GM18505 (cell line): Measurements from ENCODE around the gene AFF4.

Experiments used
- ATAC-seq: cut with Tn5 transposase; IDR thresholded peaks from one replicate; pipeline ENCODE4 v1.9.1; 2021; ENCODE audit not compliant: unreplicated experiment
- POLR2A ChIP-seq: IDR thresholded peaks from 4 replicates; pipeline ENCODE4 v1.6.1; 2011; ENCODE audit warnings: borderline replicate concordance; ENCODE audit not compliant: insufficient read depth, insufficient read length; ENCODE audit errors: extremely low read depth

Gene AFF4

DNA sequence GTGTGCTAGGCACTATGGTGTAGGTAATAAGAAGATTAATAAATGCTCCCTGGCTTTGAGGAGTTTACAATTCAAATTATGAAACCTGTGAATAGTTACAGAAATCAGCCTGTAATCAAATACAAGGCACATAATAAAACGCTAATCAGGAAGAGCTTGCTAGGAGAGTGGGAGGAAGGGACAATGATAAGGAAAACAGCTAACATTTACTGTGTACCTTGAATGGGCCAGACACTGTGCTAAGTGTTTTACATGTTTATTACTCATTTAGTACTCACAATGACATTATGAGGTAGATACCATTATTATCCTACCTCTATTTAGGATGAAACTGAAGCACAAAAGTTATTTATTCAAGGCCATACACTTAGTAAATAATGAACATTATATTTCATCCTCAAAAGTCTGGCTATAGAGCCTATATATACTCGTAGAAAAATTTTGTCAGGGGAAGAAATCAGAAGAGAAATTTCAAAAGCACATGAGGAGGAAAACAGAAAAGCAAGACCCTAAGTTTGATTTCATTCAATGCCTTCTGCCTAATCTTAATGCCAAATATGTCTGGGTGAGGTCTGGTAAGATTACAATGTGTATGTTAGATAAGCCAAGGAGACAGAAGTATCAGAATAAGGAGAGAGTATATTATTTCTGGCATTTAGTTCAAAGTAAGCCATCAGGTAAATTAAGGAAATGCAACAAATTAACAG lies 35.9 kb downstream of the AFF4 start:
- no peak for ATAC-seq
- no peak for TF ChIP-seq POLR2A

- TF ChIP-seq POLR2A = no peak
- ATAC-seq = no peak
Measured at GRCh38 chr5:132926437-132926836, 37.0 kb downstream of the AFF4 start.

DNA sequence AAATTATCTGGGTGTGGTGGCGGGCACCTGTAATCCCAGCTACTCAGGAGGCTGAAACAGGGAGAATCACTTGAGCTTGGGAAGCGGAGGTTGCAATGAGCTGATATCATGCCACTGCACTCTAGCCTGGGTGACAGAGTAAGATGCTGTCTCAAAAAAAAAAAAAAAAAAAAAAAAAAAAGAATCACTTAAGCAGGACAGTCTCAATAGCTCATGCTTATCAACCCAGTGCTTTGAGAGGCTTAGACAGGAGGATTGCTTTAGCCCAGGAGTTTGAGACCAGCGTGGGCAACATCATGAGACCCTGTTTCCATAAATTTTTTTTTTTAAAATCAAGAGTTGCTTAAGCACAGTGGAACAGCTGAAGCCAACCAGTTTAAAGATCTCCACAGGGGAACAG lies 47.3 kb downstream of the AFF4 start:
- no peak for TF ChIP-seq POLR2A
- no peak for ATAC-seq

DNA sequence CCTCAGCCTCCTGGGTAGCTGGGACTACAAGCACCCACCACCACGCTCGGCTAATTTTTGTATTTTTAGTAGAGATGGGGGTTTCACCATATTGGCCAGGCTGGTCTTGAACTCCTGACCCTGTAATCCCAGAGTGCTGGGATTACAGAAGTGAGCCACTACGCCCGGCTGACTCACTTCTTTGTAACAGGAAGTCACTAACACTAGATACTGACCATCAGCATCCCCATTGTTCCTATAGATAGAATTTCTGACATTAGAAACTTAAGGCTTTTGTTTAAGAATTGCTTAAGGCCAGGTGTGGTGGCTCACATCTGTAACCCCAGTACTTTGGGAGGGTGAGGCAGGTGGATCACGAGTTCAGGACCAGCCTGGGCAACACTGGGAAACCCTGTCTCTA lies 47.8 kb downstream of the AFF4 start:
- ATAC-seq = no peak
- no peak for TF ChIP-seq POLR2A

DNA sequence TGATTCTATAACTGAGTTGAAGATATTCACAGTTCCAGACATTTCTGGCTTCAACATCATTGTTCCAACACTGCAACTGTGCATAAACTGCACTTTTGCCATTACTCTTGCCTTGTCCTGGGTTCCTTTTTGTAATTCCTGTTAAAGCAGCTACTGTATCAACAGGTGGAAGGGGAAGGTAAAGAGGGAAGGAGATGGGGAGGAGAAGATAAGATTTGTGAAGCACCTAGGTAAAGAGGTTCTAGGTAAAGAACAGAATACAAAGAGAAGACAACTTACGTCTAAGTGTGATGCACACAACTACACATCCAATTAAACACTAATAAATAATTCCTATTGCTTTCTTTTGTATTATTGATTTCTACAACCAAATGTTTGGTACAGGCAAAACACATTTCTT lies 53.7 kb downstream of the AFF4 start:
- TF ChIP-seq POLR2A = no peak
- ATAC-seq = no peak

DNA sequence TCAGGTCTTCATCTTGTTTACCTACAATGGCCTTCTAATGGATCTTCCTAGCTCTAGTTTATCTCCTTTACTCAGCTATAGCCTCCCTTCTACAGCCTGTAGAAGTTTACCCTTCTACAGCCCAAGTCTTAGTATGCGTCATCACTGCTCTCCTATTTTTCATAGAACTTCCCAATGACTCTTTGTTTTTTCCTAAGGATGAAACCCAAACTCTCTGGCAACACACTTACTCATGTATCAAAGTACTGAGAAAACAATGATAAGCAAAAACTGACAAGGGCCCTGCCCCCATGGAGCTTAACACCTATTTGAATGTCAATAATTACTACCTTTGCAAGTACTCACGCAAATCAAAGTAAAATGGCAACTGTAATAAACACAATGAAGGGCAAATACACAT lies 56.3 kb downstream of the AFF4 start:
- no peak for TF ChIP-seq POLR2A
- ATAC-seq = no peak

GRCh38 chr5:132905938-132906337 lies 57.5 kb downstream of the AFF4 start:
- no peak for ATAC-seq
- no peak for TF ChIP-seq POLR2A

DNA sequence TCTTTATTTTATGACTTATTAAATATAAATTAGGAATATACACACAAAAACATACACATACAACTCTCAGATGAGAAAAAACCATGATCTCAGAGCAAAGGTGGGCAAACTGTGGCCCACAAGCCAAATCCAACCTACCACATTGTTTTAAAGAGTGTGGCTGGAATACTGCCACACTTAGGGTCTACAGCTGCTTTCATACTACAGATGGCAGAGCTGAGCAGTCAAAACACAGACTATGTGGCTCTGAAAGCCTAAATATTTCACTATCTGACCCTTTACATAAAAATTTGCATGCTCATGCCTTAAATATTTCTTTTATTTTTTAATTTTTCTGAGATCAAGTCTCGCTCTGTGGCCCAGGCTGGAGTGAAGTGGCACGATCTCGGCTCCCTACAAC lies 61.7 kb downstream of the AFF4 start:
- no peak for TF ChIP-seq POLR2A

GRCh38 chr5:132901036-132901435 lies 62.4 kb downstream of the AFF4 start:
- TF ChIP-seq POLR2A = no peak
- no peak for ATAC-seq

More for the DNA sequence above, 61.7 kb downstream of the AFF4 start:
- no peak for ATAC-seq

DNA sequence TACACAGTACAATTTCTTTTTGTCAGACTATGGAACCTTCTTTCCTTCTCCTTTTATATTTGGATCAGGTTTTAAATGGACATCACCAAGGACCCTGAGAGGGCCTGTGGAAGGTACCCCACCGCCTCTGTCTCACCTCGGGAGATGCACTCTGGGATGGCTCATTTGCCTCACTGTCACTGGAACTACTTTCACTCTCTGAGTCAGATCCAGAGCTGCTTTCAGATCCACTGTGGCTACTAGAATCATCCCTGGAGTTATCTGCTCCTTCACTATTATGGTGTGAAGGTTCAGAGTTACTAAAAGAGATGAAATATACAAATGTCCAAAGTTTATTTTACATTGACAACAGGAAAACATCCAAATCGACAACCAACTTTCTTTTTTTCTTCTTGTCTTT lies 65.3 kb downstream of the AFF4 start:
- no peak for ATAC-seq
- TF ChIP-seq POLR2A = no peak

DNA sequence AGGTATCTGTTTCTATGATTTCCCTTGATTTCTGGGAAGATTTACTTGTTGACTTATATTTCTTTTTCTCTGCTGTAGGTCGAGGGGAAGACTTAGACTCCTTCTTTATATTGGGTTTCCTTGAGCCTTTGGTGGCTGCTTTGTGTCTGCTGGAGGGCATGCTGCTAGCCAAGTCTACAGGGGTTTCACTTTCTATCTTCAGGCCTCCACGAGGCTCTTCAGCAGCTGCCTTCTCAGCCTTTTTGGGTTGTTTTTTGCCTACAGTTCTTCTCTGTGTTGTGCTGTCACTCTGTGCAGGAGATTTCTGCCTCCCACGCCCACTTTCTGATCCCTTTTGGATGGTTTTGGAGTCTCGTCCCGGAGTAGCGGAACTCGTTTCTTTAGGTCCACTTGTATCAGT lies 66.7 kb downstream of the AFF4 start:
- TF ChIP-seq POLR2A = no peak
- ATAC-seq = no peak

DNA sequence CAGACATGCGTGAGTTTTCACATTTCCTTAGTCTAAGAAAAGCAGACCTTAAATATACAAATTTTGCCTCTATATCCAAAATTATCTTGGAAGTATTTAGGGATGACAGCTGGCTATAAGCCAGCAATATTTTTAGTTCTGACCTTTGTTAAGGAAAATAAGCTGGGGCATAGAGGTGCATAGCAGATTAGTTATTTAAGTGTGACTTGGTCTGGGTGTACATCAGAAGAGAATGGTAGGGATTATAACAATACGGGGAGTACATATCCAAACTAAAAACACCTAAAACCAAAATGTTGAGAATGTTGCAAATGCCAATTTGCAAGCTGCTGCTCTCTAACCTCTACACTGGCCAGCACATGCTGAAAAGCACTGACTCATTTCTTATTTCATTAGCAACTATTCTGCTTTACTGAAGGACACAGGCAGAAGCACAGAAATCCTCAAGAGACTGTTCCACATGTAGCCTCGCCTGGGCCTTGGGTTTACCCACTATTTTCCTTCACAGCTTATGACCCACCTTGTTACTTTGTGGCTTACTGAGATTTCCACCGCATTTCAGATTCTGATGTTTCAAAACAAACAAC lies 67.6 kb downstream of the AFF4 start:
- no peak for TF ChIP-seq POLR2A
- ATAC-seq = no peak

- no peak for TF ChIP-seq POLR2A
- no peak for ATAC-seq
Measured at GRCh38 chr5:132890817-132891216, 72.6 kb downstream of the AFF4 start.

DNA sequence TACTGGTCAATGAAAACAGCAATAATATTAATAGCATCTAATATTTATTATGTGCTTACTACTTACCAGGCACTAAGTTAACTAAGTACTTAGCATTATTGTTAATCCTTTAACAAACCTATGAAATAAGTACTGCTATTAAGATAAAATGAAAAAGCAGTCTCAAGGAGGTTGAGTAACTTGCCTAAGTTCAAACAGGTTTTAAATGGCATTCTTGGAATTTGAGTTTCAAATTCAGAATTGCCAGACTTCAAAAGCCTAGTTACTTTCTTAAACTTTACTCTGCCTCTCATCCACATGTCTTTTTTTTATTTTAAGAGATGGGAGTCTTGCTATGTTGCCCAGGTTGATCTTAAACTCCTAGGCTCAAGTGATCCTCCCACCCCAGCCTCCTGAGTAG lies 73.9 kb downstream of the AFF4 start:
- no peak for TF ChIP-seq POLR2A
- no peak for ATAC-seq
